Muscle layer of colon (tissue), 2 donors: ENCODE measurements around the gene ARPC4.

ENCODE experiments used
- H3K27ac ChIP-seq: one replicate; pipeline ENCODE4 v1.7.0; 2013; ENCODE audit warnings: low read depth, mild to moderate bottlenecking, low read length, moderate library complexity
- H3K27me3 ChIP-seq, 2 donors: one replicate each; pipeline ENCODE4 v1.7.0; 2013; ENCODE audit warnings: low read length in 2 of 2, mild to moderate bottlenecking in 2 of 2; ENCODE audit not compliant: insufficient read depth in 2 of 2, control insufficient read depth in 1 of 2
- H3K36me3 ChIP-seq: one replicate; pipeline ENCODE4 v1.7.0; 2013; ENCODE audit warnings: mild to moderate bottlenecking, low read length; ENCODE audit not compliant: insufficient read depth
- H3K4me1 ChIP-seq: one replicate; pipeline ENCODE4 v1.7.0; 2013; ENCODE audit warnings: mild to moderate bottlenecking, low read length; ENCODE audit not compliant: insufficient read depth
- H3K4me3 ChIP-seq, 2 donors: one replicate each; pipeline ENCODE4 v1.7.0; 2013; ENCODE audit warnings: low read length in 2 of 2, low read depth in 1 of 2, mild to moderate bottlenecking in 1 of 2, moderate library complexity in 1 of 2
- H3K9ac ChIP-seq: one replicate; pipeline ENCODE4 v1.7.0; 2013; ENCODE audit warnings: low read length
- H3K9me3 ChIP-seq: one replicate; pipeline ENCODE4 v1.7.0; 2013; ENCODE audit warnings: mild to moderate bottlenecking, low read length
- donor health status: abdominal sarcoma.
- donor health status: Adenocarcinoma of cecum.

Gene ARPC4

DNA sequence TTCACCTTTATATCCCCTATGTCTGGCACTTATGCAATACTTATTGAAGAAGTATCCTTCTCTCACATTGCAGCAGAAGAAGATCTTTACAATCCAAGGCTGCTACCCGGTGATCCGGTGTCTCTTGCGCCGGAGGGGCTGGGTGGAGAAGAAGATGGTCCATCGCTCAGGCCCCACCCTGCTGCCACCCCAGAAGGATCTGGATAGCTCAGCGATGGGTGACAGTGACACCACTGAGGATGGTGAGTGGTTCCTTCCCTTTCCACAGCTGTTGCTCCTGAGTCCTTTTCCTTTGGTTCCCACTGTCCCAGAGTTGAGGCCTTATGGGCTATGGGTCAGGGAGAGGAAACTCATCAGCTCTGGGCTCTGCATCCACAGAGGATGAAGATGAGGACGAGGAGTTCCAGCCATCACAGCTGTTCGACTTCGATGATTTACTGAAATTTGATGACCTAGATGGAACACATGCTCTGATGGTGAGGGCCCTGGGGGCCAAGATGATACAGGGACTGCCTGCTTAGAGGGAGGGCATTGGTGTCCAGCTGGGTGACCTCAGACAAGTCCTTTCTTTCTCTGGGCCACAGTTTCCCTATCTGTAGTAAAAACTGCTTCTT, 20.1 kb downstream of the ARPC4 start:
- H3K9me3 ChIP-seq: no peaks in the 10 kb centered on the region
- no peak overlapping the region for H3K4me3 ChIP-seq
- H3K27me3 ChIP-seq: no peaks in the 10 kb centered on the region
- no peaks in the 10 kb centered on the region for H3K36me3 ChIP-seq
- no peak overlapping the region for H3K27ac ChIP-seq
- no peak overlapping the region for H3K9ac ChIP-seq
- peaks cover 12% of the 10 kb centered on the region for H3K4me1 ChIP-seq

- no peaks in the 10 kb centered on the region for H3K9me3 ChIP-seq
- H3K4me1 ChIP-seq: peaks cover 6% of the 10 kb centered on the region
- no peaks in the 10 kb centered on the region for H3K27me3 ChIP-seq
- no peak overlapping the region for H3K9ac ChIP-seq
- peaks cover 19% of the 10 kb centered on the region for H3K36me3 ChIP-seq
- no peak overlapping the region for H3K27ac ChIP-seq
- H3K4me3 ChIP-seq: no peak overlapping the region
Observed at GRCh38 chr3:9815986-9816385, 23.1 kb downstream of the ARPC4 start.

DNA sequence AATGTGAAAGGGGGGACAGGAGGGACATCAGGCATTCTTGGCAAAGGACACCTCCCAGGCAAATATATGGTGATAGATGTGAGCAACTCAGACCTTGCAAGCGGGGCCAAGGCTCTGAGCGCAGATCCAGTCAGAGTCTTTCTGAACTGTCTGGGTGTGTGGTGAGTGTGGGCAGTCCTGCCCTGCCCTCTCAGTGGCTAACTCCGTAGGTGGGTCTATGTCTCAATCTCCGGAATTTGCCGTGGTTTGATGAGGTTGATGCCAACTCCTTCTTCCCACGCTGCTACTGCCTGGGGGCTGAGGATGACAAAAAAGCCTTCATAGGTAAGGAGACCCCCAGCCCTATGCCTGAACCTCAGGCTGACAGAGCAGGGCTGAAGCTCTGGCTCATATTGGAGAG, 24.6 kb downstream of the ARPC4 start:
- peaks cover 25% of the 10 kb centered on the region for H3K36me3 ChIP-seq
- H3K9me3 ChIP-seq: no peaks in the 10 kb centered on the region
- H3K9ac ChIP-seq: no peak overlapping the region
- H3K4me3 ChIP-seq: no peak overlapping the region
- no peaks in the 10 kb centered on the region for H3K27me3 ChIP-seq
- H3K4me1 ChIP-seq: no peaks in the 10 kb centered on the region
- H3K27ac ChIP-seq: no peak overlapping the region

GRCh38 chr3:9818666-9819335, 25.9 kb downstream of the ARPC4 start:
- Histone ChIP-seq H3K27me3 (no peaks in the 10 kb centered on the region), H3K27ac (no peak overlapping the region), H3K9me3 (no peaks in the 10 kb centered on the region), H3K36me3 (peaks cover 29% of the 10 kb centered on the region), H3K4me1 (no peaks in the 10 kb centered on the region), H3K9ac (no peak overlapping the region), H3K4me3 (no peak overlapping the region)

DNA sequence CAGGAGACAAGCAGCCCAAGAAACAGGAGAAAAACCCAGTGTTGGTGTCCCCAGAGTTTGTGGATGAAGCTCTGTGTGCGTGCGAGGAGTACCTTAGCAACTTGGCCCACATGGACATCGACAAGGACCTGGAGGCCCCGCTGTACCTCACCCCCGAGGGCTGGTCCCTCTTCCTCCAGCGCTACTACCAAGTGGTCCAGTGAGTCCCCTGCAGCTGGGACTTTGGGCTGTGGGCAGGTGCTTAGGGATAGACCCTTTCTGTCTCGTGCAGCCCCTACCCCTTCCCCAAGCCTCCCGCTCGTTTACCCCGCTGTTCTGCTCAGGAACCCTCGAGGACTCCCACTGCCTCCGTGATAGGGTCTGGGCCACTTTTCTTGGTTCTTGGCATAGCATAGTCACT, 27.7 kb downstream of the ARPC4 start:
- Histone ChIP-seq H3K36me3 (peaks cover 30% of the 10 kb centered on the region), H3K4me3 (no peak overlapping the region), H3K4me1 (no peaks in the 10 kb centered on the region), H3K9me3 (no peaks in the 10 kb centered on the region), H3K27ac (no peak overlapping the region), H3K9ac (no peak overlapping the region), H3K27me3 (no peaks in the 10 kb centered on the region)

DNA sequence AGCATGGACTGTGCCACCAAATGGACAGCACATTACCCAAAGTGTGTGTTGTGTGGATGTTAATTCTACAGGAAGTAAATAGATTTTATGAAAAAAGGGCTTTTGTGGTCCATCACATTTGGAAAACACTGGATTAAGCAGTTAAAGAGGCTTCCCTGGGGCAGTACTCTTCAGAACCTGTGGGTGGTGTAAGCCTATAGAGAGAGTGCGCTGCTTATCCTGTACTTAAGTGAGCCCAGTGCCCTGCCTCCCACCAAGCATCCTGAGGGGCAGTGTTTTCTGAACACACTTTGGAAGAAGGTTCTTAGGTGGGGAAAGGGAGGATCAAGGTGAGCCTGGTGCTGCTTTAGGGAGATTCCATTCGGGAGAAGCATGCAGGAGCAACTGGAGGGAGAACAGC, 28.1 kb downstream of the ARPC4 start:
- no peak overlapping the region for H3K9ac ChIP-seq

DNA sequence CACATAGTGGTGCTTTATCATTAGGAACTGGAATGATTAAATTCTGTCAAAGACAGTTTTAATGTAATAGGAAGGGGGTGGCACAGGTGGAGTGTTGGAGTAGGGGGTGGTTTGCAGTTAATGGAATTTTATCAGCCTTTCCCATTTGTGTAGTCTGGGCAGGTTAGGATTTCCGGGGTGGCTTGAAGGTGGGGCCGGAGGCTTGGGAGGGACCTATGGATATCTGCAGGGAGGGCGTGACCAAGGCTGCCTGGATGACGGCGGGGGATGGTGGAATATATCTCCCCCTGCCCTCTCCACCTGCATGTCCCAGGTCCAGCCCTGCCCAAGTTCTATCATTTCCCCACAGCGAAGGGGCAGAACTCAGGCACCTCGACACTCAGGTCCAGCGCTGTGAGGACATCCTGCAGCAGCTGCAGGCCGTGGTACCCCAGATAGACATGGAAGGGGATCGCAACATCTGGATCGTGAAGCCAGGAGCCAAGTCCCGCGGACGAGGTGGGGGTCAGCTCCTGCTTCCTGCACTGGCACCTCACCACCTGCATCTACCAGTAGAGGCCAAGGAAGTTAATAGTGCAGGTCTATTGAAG, 32.7 kb downstream of the ARPC4 start:
- Histone ChIP-seq H3K27me3 (no peaks in the 10 kb centered on the region), H3K4me3 (no peak overlapping the region), H3K9me3 (no peaks in the 10 kb centered on the region), H3K4me1 (no peaks in the 10 kb centered on the region), H3K9ac (no peak overlapping the region), H3K36me3 (peaks cover 34% of the 10 kb centered on the region), H3K27ac (no peak overlapping the region)

More for the DNA sequence above, 28.1 kb downstream of the ARPC4 start:
- no peak overlapping the region for H3K4me3 ChIP-seq
- peaks cover 30% of the 10 kb centered on the region for H3K36me3 ChIP-seq
- H3K4me1 ChIP-seq: no peaks in the 10 kb centered on the region
- H3K9me3 ChIP-seq: no peaks in the 10 kb centered on the region
- H3K27me3 ChIP-seq: no peaks in the 10 kb centered on the region
- no peak overlapping the region for H3K27ac ChIP-seq

DNA sequence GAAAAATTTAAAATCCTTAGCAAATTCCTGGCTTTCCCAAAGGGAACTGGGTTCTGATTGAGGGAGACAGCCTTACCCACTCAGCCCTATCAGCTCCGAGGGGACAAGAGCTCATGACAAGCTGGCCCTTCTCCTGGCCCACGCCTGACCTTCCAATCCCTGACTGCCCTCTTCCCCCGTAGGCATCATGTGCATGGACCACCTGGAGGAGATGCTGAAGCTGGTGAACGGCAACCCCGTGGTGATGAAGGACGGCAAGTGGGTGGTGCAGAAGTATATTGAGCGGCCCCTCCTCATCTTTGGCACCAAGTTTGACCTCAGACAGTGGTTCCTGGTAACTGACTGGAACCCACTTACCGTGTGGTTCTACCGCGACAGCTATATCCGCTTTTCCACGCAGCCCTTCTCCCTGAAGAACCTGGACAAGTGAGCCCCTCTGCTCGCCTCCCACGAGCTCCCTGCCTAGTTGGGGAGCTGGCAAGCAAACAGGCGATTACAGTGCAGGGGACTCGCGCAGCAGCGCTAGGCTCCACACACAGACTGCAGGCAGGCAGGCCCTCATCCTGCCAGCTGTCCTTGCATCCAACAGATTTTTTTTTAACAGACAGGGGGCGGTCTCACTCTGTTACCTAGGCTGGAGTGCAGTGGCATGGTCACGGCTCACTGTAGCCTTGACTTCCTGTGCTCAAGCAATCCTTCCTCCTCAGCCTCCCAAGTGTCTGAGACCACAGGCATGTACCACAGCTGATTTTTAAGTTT, 34.1 kb downstream of the ARPC4 start:
- H3K36me3 ChIP-seq: peaks cover 24% of the 10 kb centered on the region
- H3K4me1 ChIP-seq: no peaks in the 10 kb centered on the region
- no peak overlapping the region for H3K9ac ChIP-seq
- H3K27ac ChIP-seq: no peak overlapping the region
- H3K9me3 ChIP-seq: no peaks in the 10 kb centered on the region
- H3K27me3 ChIP-seq: no peaks in the 10 kb centered on the region
- H3K4me3 ChIP-seq: no peak overlapping the region

- Histone ChIP-seq H3K27me3 (no peaks in the 10 kb centered on the region), H3K4me3 (no peak overlapping the region), H3K4me1 (no peaks in the 10 kb centered on the region), H3K27ac (no peak overlapping the region), H3K9ac (no peak overlapping the region), H3K9me3 (no peaks in the 10 kb centered on the region), H3K36me3 (peaks cover 36% of the 10 kb centered on the region)
Observed at GRCh38 chr3:9828801-9829755, 36.2 kb downstream of the ARPC4 start.

GRCh38 chr3:9831253-9831652, 38.4 kb downstream of the ARPC4 start:
- H3K9me3 ChIP-seq: no peaks in the 10 kb centered on the region
- H3K27ac ChIP-seq: no peak overlapping the region
- H3K27me3 ChIP-seq: no peaks in the 10 kb centered on the region
- peaks cover 43% of the 10 kb centered on the region for H3K36me3 ChIP-seq
- no peak overlapping the region for H3K9ac ChIP-seq
- no peaks in the 10 kb centered on the region for H3K4me1 ChIP-seq
- H3K4me3 ChIP-seq: no peak overlapping the region

- Histone ChIP-seq H3K27me3 (no peaks in the 10 kb centered on the region), H3K4me1 (no peaks in the 10 kb centered on the region), H3K9ac (no peak overlapping the region), H3K36me3 (peaks cover 39% of the 10 kb centered on the region), H3K9me3 (no peaks in the 10 kb centered on the region), H3K27ac (no peak overlapping the region), H3K4me3 (no peak overlapping the region)
Observed at GRCh38 chr3:9833078-9833477, 40.2 kb downstream of the ARPC4 start.
